Upper lobe of left lung (tissue), 6 donors: ENCODE measurements around the gene MYH16. TPM values are rescaled to one million over a fixed set of nuclear protein-coding genes. Genes with fewer than 3 reads are reported as not detected.

Source experiments
- ATAC-seq, 2 donors: fragments of 200-7000 bp; cut with Tn5 transposase; one replicate each; pipeline ENCODE4 v1.9.1; 2022; ENCODE audit warnings: mild to moderate bottlenecking in 2 of 2, moderate library complexity in 2 of 2; ENCODE audit not compliant: low FRiP score in 2 of 2
- DNase-seq, 2 donors: peaks; one replicate each; pipeline ENCODE4 v3.0.0-alpha.2; 2019 to 2020
- H3K27ac ChIP-seq, 4 donors: fragments of 200-600 bp; sonication (generic); one replicate each; pipeline ENCODE4 v1.5.1; 2016 to 2019
- H3K27me3 ChIP-seq, 4 donors: fragments of 200-600 bp; sonication (generic); one replicate each; pipeline ENCODE4 v1.5.1; 2017 to 2019
- H3K36me3 ChIP-seq, 4 donors: fragments of 200-600 bp; sonication (generic); one replicate each; pipeline ENCODE4 v1.5.1; 2016 to 2019
- H3K4me1 ChIP-seq, 4 donors: fragments of 200-600 bp; sonication (generic); one replicate each; pipeline ENCODE4 v1.5.1; 2018 to 2019
- H3K4me3 ChIP-seq, 4 donors: fragments of 200-600 bp; sonication (generic); one replicate each; pipeline ENCODE4 v1.5.1; 2017 to 2019; ENCODE audit warnings: mild to moderate bottlenecking in 2 of 4, moderate library complexity in 1 of 4
- H3K9me3 ChIP-seq, 4 donors: fragments of 200-600 bp; sonication (generic); one replicate each; pipeline ENCODE4 v1.5.1; 2018 to 2019
- EP300 ChIP-seq, 4 donors: sonication (generic); formaldehyde crosslinking; IDR thresholded peaks; one replicate each; pipeline ENCODE4 v1.5.1; 2017; ENCODE audit warnings: antibody characterized with exemption in 4 of 4, control low read depth in 2 of 4
- POLR2A ChIP-seq, 4 donors: fragments of 450-650 bp; IDR thresholded peaks; one replicate each; pipeline ENCODE4 v1.5.1; 2016 to 2017; ENCODE audit warnings: antibody characterized with exemption in 4 of 4, mild to moderate bottlenecking in 2 of 4
- POLR2AphosphoS5 ChIP-seq, 2 donors: sonication (generic); formaldehyde crosslinking; IDR thresholded peaks; one replicate each; pipeline ENCODE4 v1.5.1; 2017; ENCODE audit warnings: antibody characterized with exemption in 2 of 2
- WGBS, 2 donors: methylation state at CpG; one replicate each; pipeline ENCODE4 v1.1.5; 2017 to 2018; 5-methylcytosine and 5-hydroxymethylcytosine counted together
- total RNA-seq, 6 donors: library from RNA; depleted of rRNA in 4 of 6; stranded (reverse); fragments of >200 nt in 4 of 6; gene quantifications; one replicate each; pipeline versions ENCODE4 v1.1.0 to v1.2.1, GENCODE V29; 2016 to 2021
- TF ChIP-seq, protein P1 (sequence below), 6 experiments: fragments of 450-650 bp in 4 of 6; fragments of 200-600 bp in 2 of 6; sonication (generic) in 2 of 6; IDR thresholded peaks; one replicate each; pipeline ENCODE4 v1.5.1; 2016 to 2019; ENCODE audit warnings: antibody characterized with exemption in 6 of 6
- donor health status: DM: no; HTN: no; CAD: no; lungs with moderate emphysema.
- donor health status: DM: no; HTN: yes; CAD: no; lungs with severe emphysema.

Gene MYH16
- total RNA-seq, 6 donors from 2014 or later, result 0.17 TPM; not detected in 5

DNA sequence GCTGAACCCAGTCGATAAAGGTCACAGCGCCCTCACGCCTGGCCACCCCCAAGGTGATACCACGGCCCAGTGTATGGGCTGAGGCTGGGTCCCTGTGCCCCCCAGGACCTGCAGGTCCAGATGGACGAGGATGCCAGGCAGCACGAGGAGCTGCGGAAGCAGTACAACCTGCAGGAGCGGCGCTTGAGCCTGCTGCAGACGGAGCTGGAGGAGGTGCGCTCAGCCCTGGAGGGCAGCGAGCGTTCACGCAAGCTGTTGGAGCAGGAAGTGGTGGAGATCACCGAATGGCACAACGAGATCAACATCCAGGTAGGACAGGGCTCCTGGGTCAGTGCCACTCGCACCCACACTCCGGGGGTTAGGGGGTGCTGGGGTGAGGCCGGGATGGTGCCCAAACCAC, 28.9 kb downstream of the MYH16 start:
- ATAC-seq (no peak), DNase-seq (peak in 1 of 2 donors; percentile 73)
- 90 to 92% methylated on average over 17 to 19 of the region's 19 CpGs for WGBS, 2 donors
- Histone ChIP-seq H3K4me1 (no peaks in the 10 kb centered on the region), H3K9me3 (no peaks in the 10 kb centered on the region), H3K27ac (no peak overlapping the region), H3K4me3 (no peak overlapping the region), H3K36me3 (no peaks in the 10 kb centered on the region), H3K27me3 (no peaks in the 10 kb centered on the region)
- TF ChIP-seq POLR2AphosphoS5 (IDR thresholded peaks at IDR 0.05), result no peak
- TF ChIP-seq, protein P1, sequence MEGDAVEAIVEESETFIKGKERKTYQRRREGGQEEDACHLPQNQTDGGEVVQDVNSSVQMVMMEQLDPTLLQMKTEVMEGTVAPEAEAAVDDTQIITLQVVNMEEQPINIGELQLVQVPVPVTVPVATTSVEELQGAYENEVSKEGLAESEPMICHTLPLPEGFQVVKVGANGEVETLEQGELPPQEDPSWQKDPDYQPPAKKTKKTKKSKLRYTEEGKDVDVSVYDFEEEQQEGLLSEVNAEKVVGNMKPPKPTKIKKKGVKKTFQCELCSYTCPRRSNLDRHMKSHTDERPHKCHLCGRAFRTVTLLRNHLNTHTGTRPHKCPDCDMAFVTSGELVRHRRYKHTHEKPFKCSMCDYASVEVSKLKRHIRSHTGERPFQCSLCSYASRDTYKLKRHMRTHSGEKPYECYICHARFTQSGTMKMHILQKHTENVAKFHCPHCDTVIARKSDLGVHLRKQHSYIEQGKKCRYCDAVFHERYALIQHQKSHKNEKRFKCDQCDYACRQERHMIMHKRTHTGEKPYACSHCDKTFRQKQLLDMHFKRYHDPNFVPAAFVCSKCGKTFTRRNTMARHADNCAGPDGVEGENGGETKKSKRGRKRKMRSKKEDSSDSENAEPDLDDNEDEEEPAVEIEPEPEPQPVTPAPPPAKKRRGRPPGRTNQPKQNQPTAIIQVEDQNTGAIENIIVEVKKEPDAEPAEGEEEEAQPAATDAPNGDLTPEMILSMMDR (IDR thresholded peaks at IDR 0.05), result no peak
- no peak for TF ChIP-seq POLR2A (IDR thresholded peaks at IDR 0.05)
- TF ChIP-seq EP300 (IDR thresholded peaks at IDR 0.05), result no peak

DNA sequence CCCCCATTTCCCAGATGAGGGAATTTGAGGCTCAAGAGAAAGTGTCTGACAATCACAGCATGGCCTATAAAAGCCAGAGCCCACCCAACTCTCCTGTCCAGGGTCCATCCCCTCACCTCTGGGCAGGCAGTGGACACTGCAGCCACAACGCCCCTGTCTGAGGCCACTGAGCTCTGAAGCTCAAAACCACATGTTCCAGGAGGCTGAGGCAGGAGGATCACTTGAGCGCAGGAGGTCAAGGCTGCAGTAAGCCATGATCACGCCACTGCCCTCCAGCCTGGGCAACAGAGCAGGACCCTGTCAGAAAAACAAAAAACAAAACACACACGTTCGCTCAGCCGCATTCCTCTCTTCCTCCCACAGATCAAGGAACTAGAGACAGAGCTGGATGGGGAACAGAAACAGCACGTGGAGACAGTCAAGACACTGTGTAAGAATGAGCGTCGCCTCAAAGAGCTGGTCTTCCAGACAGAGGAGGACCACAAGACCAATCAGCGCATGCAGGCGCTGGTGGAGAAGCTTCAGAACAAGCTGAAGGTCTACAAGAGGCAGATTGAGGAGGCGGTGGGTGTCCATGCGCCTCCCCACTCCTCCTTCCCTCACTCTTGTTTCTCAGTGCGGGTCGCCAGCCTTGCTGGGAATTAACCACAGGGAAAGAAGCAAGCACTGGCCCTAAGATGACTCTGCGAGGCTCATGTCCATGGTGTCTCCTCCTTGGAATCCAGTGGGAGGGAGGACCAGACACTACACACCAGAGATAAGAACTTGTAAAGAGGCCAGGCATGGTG, 33.0 kb downstream of the MYH16 start:
- Histone ChIP-seq H3K9me3 (peaks cover 0 to 3% (median 0%) of the 10 kb centered on the region in 4 donors), H3K36me3 (no peaks in the 10 kb centered on the region), H3K27ac (no peak overlapping the region), H3K27me3 (no peaks in the 10 kb centered on the region), H3K4me1 (no peaks in the 10 kb centered on the region), H3K4me3 (no peak overlapping the region)
- DNase-seq (no peak), ATAC-seq (no peak)
- WGBS, 2 donors, result 85 to 89% methylated on average over 16 of the region's 16 CpGs
- TF ChIP-seq EP300 (IDR thresholded peaks at IDR 0.05), result no peak
- TF ChIP-seq, protein P1 (IDR thresholded peaks at IDR 0.05), result no peak
- TF ChIP-seq POLR2AphosphoS5 (IDR thresholded peaks at IDR 0.05), result no peak
- TF ChIP-seq POLR2A (IDR thresholded peaks at IDR 0.05), result no peak

DNA sequence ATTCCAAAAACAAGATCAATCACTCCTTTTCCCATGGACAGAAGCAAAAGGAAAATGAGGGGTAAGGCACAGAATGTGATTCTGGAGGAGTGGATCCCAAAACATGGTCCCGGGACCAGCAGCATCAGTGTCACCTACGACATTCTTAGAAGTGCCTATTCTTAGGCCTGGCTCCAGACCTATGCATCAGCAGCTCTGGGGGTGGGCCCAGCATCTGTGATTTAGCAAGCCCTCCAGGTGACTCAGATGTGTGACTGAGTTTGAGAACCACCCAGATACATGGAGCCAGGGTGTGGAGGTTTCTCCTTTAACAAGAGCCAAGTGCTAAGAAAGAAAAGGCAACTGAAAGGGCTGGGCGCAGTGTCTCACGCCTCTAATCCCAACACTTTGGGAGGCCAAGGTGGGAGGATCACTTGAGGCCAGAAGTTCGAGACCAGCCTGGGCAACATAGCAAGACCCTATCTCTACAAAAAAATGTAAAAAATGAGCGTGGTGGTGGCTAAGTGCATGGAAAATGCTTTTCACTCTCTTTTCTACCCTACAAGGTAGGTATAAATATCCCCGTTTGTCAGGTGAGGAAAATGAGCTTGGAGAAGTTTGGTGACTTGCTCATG, 35.9 kb downstream of the MYH16 start:
- Histone ChIP-seq H3K9me3 (peaks cover 0 to 3% (median 0%) of the 10 kb centered on the region in 4 donors), H3K4me3 (no peak overlapping the region), H3K36me3 (no peaks in the 10 kb centered on the region), H3K27ac (no peak overlapping the region), H3K4me1 (peaks cover 0 to 10% (median 5%) of the 10 kb centered on the region in 4 donors), H3K27me3 (no peaks in the 10 kb centered on the region)
- 85 to 90% methylated on average over 7 of the region's 7 CpGs for WGBS, 2 donors
- DNase-seq (no peak), ATAC-seq (no peak)
- TF ChIP-seq POLR2A (IDR thresholded peaks at IDR 0.05) (no peak), EP300 (IDR thresholded peaks at IDR 0.05) (no peak), POLR2AphosphoS5 (IDR thresholded peaks at IDR 0.05) (no peak)
- TF ChIP-seq, protein P1 (IDR thresholded peaks at IDR 0.05), result no peak

DNA sequence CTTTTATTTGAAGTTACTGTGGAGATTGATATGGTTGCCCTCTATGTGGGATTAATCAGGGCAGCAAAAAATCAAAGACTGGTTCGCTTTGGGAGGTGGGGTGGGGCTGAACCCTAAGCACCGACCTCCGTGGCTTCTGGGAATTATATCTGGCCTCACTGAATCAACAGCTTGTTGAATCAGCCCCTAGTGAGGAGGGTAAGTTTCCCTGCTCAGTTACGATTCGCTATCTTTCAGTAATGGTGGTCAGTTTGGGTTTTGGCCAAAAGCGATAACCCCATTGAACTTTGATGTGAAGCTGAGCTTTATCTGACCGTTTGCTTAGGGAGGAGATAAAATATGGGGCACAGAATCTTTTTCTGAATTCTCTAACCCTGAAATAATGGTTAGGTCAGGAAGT, 36.5 kb downstream of the MYH16 start:
- TF ChIP-seq, protein P1 (IDR thresholded peaks at IDR 0.05), result no peak
- TF ChIP-seq EP300 (IDR thresholded peaks at IDR 0.05) (no peak), POLR2AphosphoS5 (IDR thresholded peaks at IDR 0.05) (no peak)
- Histone ChIP-seq H3K4me3 (no peak overlapping the region), H3K9me3 (peaks cover 0 to 3% (median 0%) of the 10 kb centered on the region in 4 donors), H3K36me3 (no peaks in the 10 kb centered on the region), H3K27me3 (no peaks in the 10 kb centered on the region), H3K27ac (no peak overlapping the region), H3K4me1 (peaks cover 0 to 10% (median 5%) of the 10 kb centered on the region in 4 donors)
- ATAC-seq, result no peak
- WGBS, 2 donors, result 89 to 90% methylated on average over 7 of the region's 7 CpGs
- DNase-seq, result no peak
